Trophoblast cell (in vitro differentiated cells and primary cell): ENCODE results near the gene NOS1AP.

ENCODE experiments used
- DNase-seq, 2 donors: peaks; one replicate each; pipeline ENCODE4 v3.0.0-alpha.2; 2016
- H2AFZ ChIP-seq: 2 replicates; pipeline ENCODE4 v1.6.1; 2013; ENCODE audit warnings: low read length, moderate library complexity, mild to moderate bottlenecking; ENCODE audit not compliant: insufficient read depth, poor library complexity
- H2AK5ac ChIP-seq: 2 replicates; pipeline ENCODE4 v1.6.1; 2013; ENCODE audit warnings: mild to moderate bottlenecking, low read length
- H2BK120ac ChIP-seq: 2 replicates; pipeline ENCODE4 v1.6.1; 2013; ENCODE audit warnings: low read length, mild to moderate bottlenecking, moderate library complexity; ENCODE audit not compliant: insufficient read depth, poor library complexity
- H2BK12ac ChIP-seq: 2 replicates; pipeline ENCODE4 v1.6.1; 2013; ENCODE audit warnings: mild to moderate bottlenecking, low read length, moderate library complexity
- H2BK5ac ChIP-seq: 2 replicates; pipeline ENCODE4 v1.6.1; 2013; ENCODE audit warnings: low read length, low read depth, moderate library complexity, mild to moderate bottlenecking; ENCODE audit not compliant: poor library complexity
- H3K14ac ChIP-seq: 2 replicates; pipeline ENCODE4 v1.6.1; 2013; ENCODE audit warnings: mild to moderate bottlenecking, low read length
- H3K18ac ChIP-seq: 2 replicates; pipeline ENCODE4 v1.6.1; 2013; ENCODE audit warnings: mild to moderate bottlenecking, low read length
- H3K23ac ChIP-seq: 2 replicates; pipeline ENCODE4 v1.6.1; 2013; ENCODE audit warnings: low read length
- H3K27ac ChIP-seq: 2 replicates; pipeline ENCODE4 v1.5.1; 2013; ENCODE audit warnings: low read depth, mild to moderate bottlenecking, inconsistent platforms, low read length, moderate library complexity
- H3K27me3 ChIP-seq: 2 replicates; pipeline ENCODE4 v1.6.1; 2013; ENCODE audit warnings: inconsistent platforms, mild to moderate bottlenecking, low read length, moderate library complexity; ENCODE audit not compliant: insufficient read depth
- H3K36me3 ChIP-seq, 2 experiments: 1 replicate in 1 of 2; 2 replicates in 1 of 2; pipeline ENCODE4 v1.6.1; 2013; ENCODE audit warnings: low read length in 2 of 2, mild to moderate bottlenecking in 2 of 2, moderate library complexity in 1 of 2; ENCODE audit not compliant: insufficient read depth in 2 of 2, control insufficient read depth in 1 of 2
- H3K4ac ChIP-seq: 2 replicates; pipeline ENCODE4 v1.6.1; 2013; ENCODE audit warnings: low read depth, mild to moderate bottlenecking, low read length, moderate library complexity
- H3K4me1 ChIP-seq, 2 experiments: 1 replicate in 1 of 2; 2 replicates in 1 of 2; pipeline ENCODE4 v1.6.1; 2013; ENCODE audit warnings: low read length in 2 of 2, mild to moderate bottlenecking in 2 of 2, moderate library complexity in 1 of 2; ENCODE audit not compliant: insufficient read depth in 2 of 2, control insufficient read depth in 1 of 2
- H3K4me2 ChIP-seq: 2 replicates; pipeline ENCODE4 v1.6.1; 2013; ENCODE audit warnings: inconsistent platforms, mild to moderate bottlenecking, low read length, moderate library complexity
- H3K4me3 ChIP-seq: 2 replicates; pipeline ENCODE4 v1.5.1; 2013; ENCODE audit warnings: mild to moderate bottlenecking, low read depth, low read length, inconsistent platforms
- H3K79me1 ChIP-seq: one replicate; pipeline ENCODE4 v1.6.1; 2013; ENCODE audit warnings: low read length
- H3K79me2 ChIP-seq: 2 replicates; pipeline ENCODE4 v1.6.1; 2013; ENCODE audit warnings: low read length, mild to moderate bottlenecking; ENCODE audit not compliant: control insufficient read depth, insufficient read depth, poor library complexity
- H3K9ac ChIP-seq: 2 replicates; pipeline ENCODE4 v1.6.1; 2013; ENCODE audit warnings: mild to moderate bottlenecking, low read length
- H3K9me3 ChIP-seq: 2 replicates; pipeline ENCODE4 v1.6.1; 2013; ENCODE audit warnings: low read depth, mild to moderate bottlenecking, control low read depth, inconsistent platforms, low read length; ENCODE audit not compliant: insufficient read depth
- H4K12ac ChIP-seq: 2 replicates; pipeline ENCODE4 v1.6.1; 2013; ENCODE audit warnings: low read depth, mild to moderate bottlenecking, low read length, moderate library complexity
- H4K8ac ChIP-seq: 2 replicates; pipeline ENCODE4 v1.6.1; 2013; ENCODE audit warnings: low read depth, mild to moderate bottlenecking, low read length, moderate library complexity
- H4K91ac ChIP-seq: one replicate; pipeline ENCODE4 v1.6.1; 2013; ENCODE audit warnings: low read depth, mild to moderate bottlenecking, low read length, moderate library complexity
- WGBS: extraction: QIAGEN DNeasy Blood & Tissue Kit; methylation state at CpG from one replicate; pipeline ENCODE4 v1.1.7; 2013; ENCODE audit warnings: missing lambda C conversion rate; ENCODE audit not compliant: insufficient read length, insufficient coverage; ENCODE audit errors: extremely low coverage; 5-methylcytosine and 5-hydroxymethylcytosine counted together

NOS1AP gene

DNA sequence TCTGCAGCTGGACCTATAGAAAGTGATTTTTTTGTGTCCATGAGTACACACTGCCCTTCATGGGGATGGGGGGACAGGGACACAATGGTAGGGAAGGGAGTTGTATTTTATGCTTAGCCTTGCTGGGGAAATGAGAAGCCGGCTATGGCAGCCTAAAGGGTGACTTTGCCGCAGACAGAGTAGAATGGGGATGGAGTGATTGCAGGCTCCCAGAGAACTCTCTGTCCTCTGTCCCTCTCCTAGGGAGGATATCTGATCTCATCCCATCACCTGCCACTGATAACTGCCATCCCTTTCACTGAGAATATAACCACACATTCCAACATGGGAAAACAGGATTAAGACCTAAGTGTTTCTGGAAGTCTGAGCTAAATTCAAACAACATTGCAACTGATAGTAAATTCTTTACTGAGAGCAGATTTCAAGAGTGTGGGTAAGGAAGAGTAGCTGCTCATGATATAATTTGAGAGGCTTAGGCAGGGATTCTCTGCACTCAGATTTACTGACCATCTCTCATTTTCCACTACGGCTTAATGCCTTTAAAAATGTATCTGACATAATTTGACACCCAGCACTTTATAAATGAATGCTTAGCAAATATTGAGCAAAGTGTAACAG is 328.6 kb downstream of the NOS1AP start:
- no peaks in the 10 kb centered on the region for H3K36me3 ChIP-seq
- no peak overlapping the region for H3K4me3 ChIP-seq
- no peak overlapping the region for H2BK12ac ChIP-seq
- H3K79me1 ChIP-seq = no peaks in the 10 kb centered on the region
- H4K8ac ChIP-seq = no peak overlapping the region
- no peak overlapping the region for H4K91ac ChIP-seq
- DNase-seq = no peak
- no peak overlapping the region for H2AK5ac ChIP-seq
- no peak overlapping the region for H3K9ac ChIP-seq
- H2BK120ac ChIP-seq = no peak overlapping the region
- H3K79me2 ChIP-seq = no peaks in the 10 kb centered on the region
- no peak overlapping the region for H3K4ac ChIP-seq
- no peaks in the 10 kb centered on the region for H3K4me1 ChIP-seq
- no peak overlapping the region for H3K27ac ChIP-seq
- H3K23ac ChIP-seq = no peak overlapping the region
- H3K27me3 ChIP-seq = no peaks in the 10 kb centered on the region
- no CpG with 5 or more reads among the region's 3 CpGs for WGBS
- H2BK5ac ChIP-seq = no peak overlapping the region
- H3K9me3 ChIP-seq = no peaks in the 10 kb centered on the region
- no peak overlapping the region for H2AFZ ChIP-seq
- no peak overlapping the region for H4K12ac ChIP-seq
- H3K14ac ChIP-seq = no peak overlapping the region
- H3K4me2 ChIP-seq = no peak overlapping the region
- no peak overlapping the region for H3K18ac ChIP-seq

GRCh38 chr1:162398999-162399580 is 329.6 kb downstream of the NOS1AP start:
- H3K9me3 ChIP-seq = no peaks in the 10 kb centered on the region
- H3K4me3 ChIP-seq = no peak overlapping the region
- WGBS = no CpG with 5 or more reads among the region's 8 CpGs
- H3K27ac ChIP-seq = no peak overlapping the region
- H2AK5ac ChIP-seq = no peak overlapping the region
- H3K9ac ChIP-seq = no peak overlapping the region
- no peaks in the 10 kb centered on the region for H3K79me1 ChIP-seq
- no peak overlapping the region for H3K14ac ChIP-seq
- no peak overlapping the region for H3K4ac ChIP-seq
- no peak overlapping the region for H4K8ac ChIP-seq
- H2BK5ac ChIP-seq = no peak overlapping the region
- H4K91ac ChIP-seq = no peak overlapping the region
- H3K36me3 ChIP-seq = no peaks in the 10 kb centered on the region
- H2BK120ac ChIP-seq = no peak overlapping the region
- DNase-seq = no peak
- H4K12ac ChIP-seq = no peak overlapping the region
- no peaks in the 10 kb centered on the region for H3K4me1 ChIP-seq
- no peaks in the 10 kb centered on the region for H3K27me3 ChIP-seq
- no peaks in the 10 kb centered on the region for H3K79me2 ChIP-seq
- H2AFZ ChIP-seq = no peak overlapping the region
- H2BK12ac ChIP-seq = no peak overlapping the region
- no peak overlapping the region for H3K23ac ChIP-seq
- no peak overlapping the region for H3K4me2 ChIP-seq
- no peak overlapping the region for H3K18ac ChIP-seq

- H2AFZ ChIP-seq = no peak overlapping the region
- H3K9me3 ChIP-seq = no peaks in the 10 kb centered on the region
- H3K79me2 ChIP-seq = no peaks in the 10 kb centered on the region
- no peak overlapping the region for H3K9ac ChIP-seq
- H3K4me3 ChIP-seq = no peak overlapping the region
- H4K91ac ChIP-seq = no peak overlapping the region
- H2BK120ac ChIP-seq = no peak overlapping the region
- H3K4me1 ChIP-seq = peaks cover 0 to 2% of the 10 kb centered on the region in 2 experiments
- no peaks in the 10 kb centered on the region for H3K79me1 ChIP-seq
- no peak overlapping the region for H4K8ac ChIP-seq
- H3K4ac ChIP-seq = no peak overlapping the region
- H3K18ac ChIP-seq = no peak overlapping the region
- no peak overlapping the region for H3K14ac ChIP-seq
- H3K27me3 ChIP-seq = no peaks in the 10 kb centered on the region
- no CpG with 5 or more reads among the region's 10 CpGs for WGBS
- no peaks in the 10 kb centered on the region for H3K36me3 ChIP-seq
- no peak overlapping the region for H3K23ac ChIP-seq
- no peak overlapping the region for H2BK12ac ChIP-seq
- no peak overlapping the region for H3K27ac ChIP-seq
- no peak overlapping the region for H4K12ac ChIP-seq
- H3K4me2 ChIP-seq = no peak overlapping the region
- DNase-seq = no peak
- no peak overlapping the region for H2AK5ac ChIP-seq
- no peak overlapping the region for H2BK5ac ChIP-seq
These were observed 331.4 kb downstream of the NOS1AP start for GRCh38 chr1:162400790-162401355.

GRCh38 chr1:162404550-162405160 is 335.2 kb downstream of the NOS1AP start:
- Histone ChIP-seq H3K18ac (no peak overlapping the region), H3K14ac (no peak overlapping the region), H3K4me2 (no peak overlapping the region), H3K23ac (no peak overlapping the region), H3K4me3 (no peak overlapping the region), H4K8ac (no peak overlapping the region), H2AK5ac (no peak overlapping the region), H3K4me1 (peaks cover 0 to 2% of the 10 kb centered on the region in 2 experiments), H3K79me1 (no peaks in the 10 kb centered on the region), H2BK5ac (no peak overlapping the region), H3K4ac (no peak overlapping the region), H4K12ac (no peak overlapping the region), H4K91ac (no peak overlapping the region), H3K36me3 (no peaks in the 10 kb centered on the region), H3K27ac (no peak overlapping the region), H3K79me2 (no peaks in the 10 kb centered on the region), H2AFZ (no peak overlapping the region), H2BK120ac (no peak overlapping the region), H3K9me3 (no peaks in the 10 kb centered on the region), H3K27me3 (no peaks in the 10 kb centered on the region), H2BK12ac (no peak overlapping the region), H3K9ac (no peak overlapping the region)
- DNase-seq = peak in 1 of 2 donors; percentile 13
- no CpG with 5 or more reads among the region's 5 CpGs for WGBS
